GM13977 (cell line): ENCODE data around the gene CHST6.
"Not testable (repeated sequence)": the region's sequence is repeated elsewhere in the genome, so short reads cannot be mapped to it uniquely, and the experiment has no call there.

Experiments
- DNase-seq: peaks from one replicate; pipeline ENCODE4 v3.0.0; 2012; ENCODE audit warnings: low spot score
- in situ Hi-C: fragments of 300-500 bp; cut with MboI; formaldehyde crosslinking; loops from one replicate; pipeline ENCODE4 v1.12.0; 2022; ENCODE audit warnings: low sequenced_read_pairs, low pct_unique_long_range_greater_than_20kb, mixed read lengths, inconsistent platforms; ENCODE audit not compliant: unreplicated experiment
- TF ChIP-seq, protein P1 (sequence below): IDR thresholded peaks from 2 replicates; pipeline ENCODE4 v1.5.1; 2012; ENCODE audit warnings: mild to moderate bottlenecking, control low read depth; ENCODE audit not compliant: insufficient read depth; ENCODE audit errors: extremely low read depth, missing control alignments

CHST6 gene

GRCh38 chr16:75457485-75458021, 37.7 kb downstream of the CHST6 start:
- TF ChIP-seq, protein P1, sequence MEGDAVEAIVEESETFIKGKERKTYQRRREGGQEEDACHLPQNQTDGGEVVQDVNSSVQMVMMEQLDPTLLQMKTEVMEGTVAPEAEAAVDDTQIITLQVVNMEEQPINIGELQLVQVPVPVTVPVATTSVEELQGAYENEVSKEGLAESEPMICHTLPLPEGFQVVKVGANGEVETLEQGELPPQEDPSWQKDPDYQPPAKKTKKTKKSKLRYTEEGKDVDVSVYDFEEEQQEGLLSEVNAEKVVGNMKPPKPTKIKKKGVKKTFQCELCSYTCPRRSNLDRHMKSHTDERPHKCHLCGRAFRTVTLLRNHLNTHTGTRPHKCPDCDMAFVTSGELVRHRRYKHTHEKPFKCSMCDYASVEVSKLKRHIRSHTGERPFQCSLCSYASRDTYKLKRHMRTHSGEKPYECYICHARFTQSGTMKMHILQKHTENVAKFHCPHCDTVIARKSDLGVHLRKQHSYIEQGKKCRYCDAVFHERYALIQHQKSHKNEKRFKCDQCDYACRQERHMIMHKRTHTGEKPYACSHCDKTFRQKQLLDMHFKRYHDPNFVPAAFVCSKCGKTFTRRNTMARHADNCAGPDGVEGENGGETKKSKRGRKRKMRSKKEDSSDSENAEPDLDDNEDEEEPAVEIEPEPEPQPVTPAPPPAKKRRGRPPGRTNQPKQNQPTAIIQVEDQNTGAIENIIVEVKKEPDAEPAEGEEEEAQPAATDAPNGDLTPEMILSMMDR: no peak
- in situ Hi-C loops: loop anchor here (25.0 kb wide), 1 partner anchor 305 kb away; no protein-coding TSS in a partner anchor
- DNase-seq: no peak

- TF ChIP-seq, protein P1: no peak
- no peak for DNase-seq
- in situ Hi-C loops: loop anchor here (25.0 kb wide), 1 partner anchor 305 kb away; no protein-coding TSS in a partner anchor
Measured at GRCh38 chr16:75456971-75457370, 38.3 kb downstream of the CHST6 start.

GRCh38 chr16:75456486-75456885, 38.8 kb downstream of the CHST6 start:
- in situ Hi-C loops: loop anchor here (25.0 kb wide), 1 partner anchor 306 kb away; no protein-coding TSS in a partner anchor
- DNase-seq: not testable (repeated sequence)

GRCh38 chr16:75455677-75456076, 39.6 kb downstream of the CHST6 start:
- in situ Hi-C loops: loop anchor here (25.0 kb wide), 1 partner anchor 307 kb away; no protein-coding TSS in a partner anchor
- DNase-seq: no peak
- TF ChIP-seq, protein P1: no peak

DNA sequence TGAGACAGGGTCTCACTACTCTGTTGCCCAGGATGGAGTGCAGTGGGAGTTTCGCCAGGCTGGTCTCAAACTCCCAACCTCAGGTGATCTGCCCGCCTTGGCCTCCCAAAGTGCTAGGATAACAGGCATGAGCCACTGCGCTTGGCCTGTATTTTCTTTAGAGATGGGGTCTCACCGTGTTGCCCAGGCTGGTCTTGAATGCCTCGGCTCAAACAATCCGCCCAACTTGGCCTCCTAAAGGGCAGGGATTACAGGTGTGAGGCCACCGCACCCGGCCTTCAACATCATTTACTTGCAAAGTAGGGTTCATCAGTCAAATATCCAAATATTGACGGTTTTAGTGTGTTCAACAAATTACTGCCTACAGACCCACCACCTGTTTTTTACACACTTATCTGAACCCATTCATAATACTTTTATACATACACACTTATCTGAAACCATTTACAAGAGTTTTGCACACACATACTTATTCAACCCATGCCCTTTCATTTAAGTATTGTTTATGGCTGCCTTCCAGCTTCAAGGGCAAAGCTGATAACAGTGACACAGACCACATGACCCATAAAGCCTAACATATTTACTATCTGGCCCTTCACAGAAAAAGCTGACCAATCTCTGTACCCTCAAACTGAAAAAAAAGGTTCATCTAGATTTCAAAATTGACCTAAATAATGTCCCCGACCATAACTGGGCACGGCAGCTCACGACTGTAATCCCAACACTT, 42.6 kb downstream of the CHST6 start:
- in situ Hi-C loops: loop anchor here (25.0 kb wide), 1 partner anchor 310 kb away; no protein-coding TSS in a partner anchor
- TF ChIP-seq, protein P1: no peak
- no peak for DNase-seq

GRCh38 chr16:75446416-75446815, 48.8 kb downstream of the CHST6 start:
- no peak for DNase-seq
- TF ChIP-seq, protein P1: no peak
- in situ Hi-C loops: no loop called here

DNA sequence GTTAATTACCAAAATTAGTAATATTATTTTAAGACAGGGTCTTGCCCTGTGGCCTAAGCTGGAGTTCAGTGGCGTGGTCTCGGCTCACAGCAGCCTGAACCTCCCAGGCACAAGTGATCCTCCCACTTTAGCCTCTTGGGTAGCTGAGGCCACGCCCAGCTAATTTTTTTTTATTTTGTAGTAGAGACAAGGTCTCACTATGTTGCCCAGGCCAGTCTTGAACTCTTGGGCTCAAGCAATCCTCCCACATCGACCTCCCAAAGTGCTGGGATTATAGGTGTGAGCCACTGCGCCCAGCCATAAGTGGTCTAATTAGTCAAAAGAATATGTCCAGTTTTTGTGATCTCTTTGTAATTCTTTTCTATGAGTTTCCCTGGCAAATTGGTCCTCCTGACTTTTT, 49.9 kb downstream of the CHST6 start:
- TF ChIP-seq, protein P1: no peak
- no peak for DNase-seq
- in situ Hi-C loops: no loop called here
